Subcutaneous abdominal adipose tissue (tissue), 5 donors: Measurements from ENCODE around the gene CNIH3.

Experiments
- H3K27ac ChIP-seq: one replicate; pipeline ENCODE4 v1.7.0; 2013; ENCODE audit warnings: low read depth, mild to moderate bottlenecking, inconsistent platforms, low read length, moderate library complexity
- H3K27me3 ChIP-seq, 5 donors: one replicate each; pipeline ENCODE4 v1.7.0; 2013; ENCODE audit warnings: low read length in 5 of 5, inconsistent platforms in 1 of 5; ENCODE audit not compliant: control insufficient read depth in 5 of 5, insufficient read depth in 4 of 5
- H3K36me3 ChIP-seq, 5 donors: one replicate each; pipeline ENCODE4 v1.7.0; 2013; ENCODE audit warnings: low read length in 5 of 5; ENCODE audit not compliant: control insufficient read depth in 5 of 5, insufficient read depth in 5 of 5
- H3K4me1 ChIP-seq, 5 donors: one replicate each; pipeline ENCODE4 v1.7.0; 2013; ENCODE audit warnings: low read length in 5 of 5, mild to moderate bottlenecking in 3 of 5, moderate library complexity in 1 of 5; ENCODE audit not compliant: control insufficient read depth in 5 of 5, insufficient read depth in 5 of 5
- H3K4me3 ChIP-seq, 5 donors: one replicate each; pipeline ENCODE4 v1.7.0; 2013; ENCODE audit warnings: low read length in 5 of 5, low read depth in 1 of 5
- H3K9ac ChIP-seq, 5 donors: one replicate each; pipeline ENCODE4 v1.7.0; 2013; ENCODE audit warnings: low read length in 5 of 5, mild to moderate bottlenecking in 4 of 5, moderate library complexity in 3 of 5
- H3K9me3 ChIP-seq, 5 donors: one replicate each; pipeline ENCODE4 v1.7.0; 2013; ENCODE audit warnings: low read length in 5 of 5; ENCODE audit not compliant: control insufficient read depth in 5 of 5
- donor health status: healthy.
- donor health status: healthy.
- donor health status: healthy.
- donor health status: healthy.
- donor health status: healthy.

Gene CNIH3

GRCh38 chr1:224759681-224760091, 143.6 kb downstream of the CNIH3 start:
- Histone ChIP-seq H3K27ac (no peak overlapping the region), H3K4me1 (peaks cover 0 to 7% (median 0%) of the 10 kb centered on the region in 5 donors), H3K4me3 (no peak overlapping the region), H3K9ac (no peak overlapping the region), H3K9me3 (peaks cover 0 to 14% (median 9%) of the 10 kb centered on the region in 5 donors), H3K36me3 (no peaks in the 10 kb centered on the region), H3K27me3 (no peaks in the 10 kb centered on the region)

- no peak overlapping the region for H3K27ac ChIP-seq
- no peaks in the 10 kb centered on the region for H3K27me3 ChIP-seq
- peaks cover 0 to 14% (median 9%) of the 10 kb centered on the region in 5 donors for H3K9me3 ChIP-seq
- peaks cover 0 to 7% (median 0%) of the 10 kb centered on the region in 5 donors for H3K4me1 ChIP-seq
- H3K9ac ChIP-seq: no peak overlapping the region
- H3K4me3 ChIP-seq: no peak overlapping the region
- no peaks in the 10 kb centered on the region for H3K36me3 ChIP-seq
Measured at GRCh38 chr1:224760163-224760562, 144.0 kb downstream of the CNIH3 start.

GRCh38 chr1:224761245-224761644, 145.1 kb downstream of the CNIH3 start:
- Histone ChIP-seq H3K27me3 (no peaks in the 10 kb centered on the region), H3K4me3 (no peak overlapping the region), H3K9me3 (peaks cover 0 to 14% (median 9%) of the 10 kb centered on the region in 5 donors), H3K27ac (no peak overlapping the region), H3K9ac (no peak overlapping the region), H3K4me1 (peaks cover 0 to 7% (median 0%) of the 10 kb centered on the region in 5 donors), H3K36me3 (no peaks in the 10 kb centered on the region)

- Histone ChIP-seq H3K36me3 (no peaks in the 10 kb centered on the region), H3K9ac (no peak overlapping the region), H3K4me3 (no peak overlapping the region), H3K4me1 (peaks cover 0 to 7% (median 0%) of the 10 kb centered on the region in 5 donors), H3K27ac (no peak overlapping the region), H3K27me3 (no peaks in the 10 kb centered on the region), H3K9me3 (peaks cover 0 to 14% (median 9%) of the 10 kb centered on the region in 5 donors)
Measured at GRCh38 chr1:224762046-224762445, 145.9 kb downstream of the CNIH3 start.

- Histone ChIP-seq H3K36me3 (no peaks in the 10 kb centered on the region), H3K4me1 (peaks cover 0 to 7% (median 0%) of the 10 kb centered on the region in 5 donors), H3K27ac (no peak overlapping the region), H3K9me3 (peaks cover 0 to 14% (median 9%) of the 10 kb centered on the region in 5 donors), H3K27me3 (no peaks in the 10 kb centered on the region), H3K9ac (no peak overlapping the region), H3K4me3 (no peak overlapping the region)
Measured at GRCh38 chr1:224762701-224763100, 146.6 kb downstream of the CNIH3 start.

GRCh38 chr1:224763126-224763775, 147.1 kb downstream of the CNIH3 start:
- Histone ChIP-seq H3K9ac (no peak overlapping the region), H3K27ac (no peak overlapping the region), H3K9me3 (peaks cover 0 to 14% (median 9%) of the 10 kb centered on the region in 5 donors), H3K27me3 (no peaks in the 10 kb centered on the region), H3K4me3 (no peak overlapping the region), H3K36me3 (no peaks in the 10 kb centered on the region), H3K4me1 (peaks cover 0 to 7% (median 0%) of the 10 kb centered on the region in 5 donors)

GRCh38 chr1:224766266-224766665, 150.1 kb downstream of the CNIH3 start:
- Histone ChIP-seq H3K36me3 (no peaks in the 10 kb centered on the region), H3K27me3 (no peaks in the 10 kb centered on the region), H3K4me3 (no peak overlapping the region), H3K4me1 (peaks cover 0 to 6% (median 0%) of the 10 kb centered on the region in 5 donors), H3K27ac (no peak overlapping the region), H3K9ac (no peak overlapping the region), H3K9me3 (no peaks in the 10 kb centered on the region)

GRCh38 chr1:224767031-224767430, 150.9 kb downstream of the CNIH3 start:
- Histone ChIP-seq H3K27me3 (peaks cover 0 to 2% (median 0%) of the 10 kb centered on the region in 5 donors), H3K9me3 (no peaks in the 10 kb centered on the region), H3K9ac (no peak overlapping the region), H3K27ac (no peak overlapping the region), H3K4me3 (no peak overlapping the region), H3K4me1 (peaks cover 0 to 6% (median 0%) of the 10 kb centered on the region in 5 donors), H3K36me3 (no peaks in the 10 kb centered on the region)

- Histone ChIP-seq H3K4me3 (no peak overlapping the region), H3K27ac (no peak overlapping the region), H3K36me3 (no peaks in the 10 kb centered on the region), H3K27me3 (peaks cover 0 to 2% (median 0%) of the 10 kb centered on the region in 5 donors), H3K9ac (no peak overlapping the region), H3K4me1 (peaks cover 0 to 6% (median 0%) of the 10 kb centered on the region in 5 donors), H3K9me3 (no peaks in the 10 kb centered on the region)
Measured at GRCh38 chr1:224767676-224768075, 151.6 kb downstream of the CNIH3 start.

GRCh38 chr1:224768971-224769370, 152.9 kb downstream of the CNIH3 start:
- Histone ChIP-seq H3K4me1 (peaks cover 0 to 6% (median 0%) of the 10 kb centered on the region in 5 donors), H3K9ac (no peak overlapping the region), H3K27me3 (peaks cover 0 to 2% (median 0%) of the 10 kb centered on the region in 5 donors), H3K36me3 (no peaks in the 10 kb centered on the region), H3K9me3 (no peaks in the 10 kb centered on the region), H3K27ac (no peak overlapping the region), H3K4me3 (no peak overlapping the region)
